Measurements from ENCODE around the gene COQ6.
"Not testable (repeated sequence)": the region's sequence is repeated elsewhere in the genome, so short reads cannot be mapped to it uniquely, and the experiment has no call there.

The COQ6 gene

GRCh38 chr14:73949752-73950734, at the start of gene COQ6, which contains the start of gene FAM161B:
Gene COQ6 (plus strand): TSS chr14:73950302. CDS start chr14:73950333, 31 bp downstream.
Gene FAM161B (minus strand): TSS chr14:73950094. CDS start chr14:73950026, 68 bp downstream.
- peak; percentile 96 for DNase-seq (ENCODE audit: low spot score)

- no peak for DNase-seq (ENCODE audit: low spot score)
Observed at GRCh38 chr14:73903028-73903427, 47.1 kb upstream of the COQ6 start.

GRCh38 chr14:73909681-73910080, 40.4 kb upstream of the COQ6 start:
- DNase-seq (ENCODE audit: low spot score): no peak

GRCh38 chr14:73913256-73913655, 36.8 kb upstream of the COQ6 start:
- DNase-seq (ENCODE audit: low spot score): no peak

GRCh38 chr14:73916324-73916723, 33.8 kb upstream of the COQ6 start:
- no peak for DNase-seq (ENCODE audit: low spot score)

- DNase-seq (ENCODE audit: low spot score): not testable (repeated sequence)
Observed at GRCh38 chr14:73919457-73919856, 30.6 kb upstream of the COQ6 start.

- no peak for DNase-seq (ENCODE audit: low spot score)
Observed at GRCh38 chr14:73924337-73924736, 25.8 kb upstream of the COQ6 start.

- DNase-seq (ENCODE audit: low spot score): no peak
Observed at GRCh38 chr14:73935666-73936065, 14.4 kb upstream of the COQ6 start.

GRCh38 chr14:73936548-73936947, 13.6 kb upstream of the COQ6 start:
- DNase-seq (ENCODE audit: low spot score): no peak

GRCh38 chr14:73937012-73937411, 13.1 kb upstream of the COQ6 start:
- DNase-seq (ENCODE audit: low spot score): no peak

- DNase-seq (ENCODE audit: low spot score): no peak
Observed at GRCh38 chr14:73942180-73942579, 7.9 kb upstream of the COQ6 start.

GRCh38 chr14:73943083-73943482, 7.0 kb upstream of the COQ6 start:
- no peak for DNase-seq (ENCODE audit: low spot score)

GRCh38 chr14:73944432-73945158, 5.5 kb upstream of the COQ6 start:
- DNase-seq (ENCODE audit: low spot score): no peak

GRCh38 chr14:73945159-73945670, 4.9 kb upstream of the COQ6 start:
- no peak for DNase-seq (ENCODE audit: low spot score)

- DNase-seq (ENCODE audit: low spot score): no peak
Observed at GRCh38 chr14:73953731-73954130, 3.6 kb downstream of the COQ6 start.

GRCh38 chr14:73955674-73956073, 5.6 kb downstream of the COQ6 start:
- no peak for DNase-seq (ENCODE audit: low spot score)

GRCh38 chr14:73958591-73958990, 8.5 kb downstream of the COQ6 start:
- no peak for DNase-seq (ENCODE audit: low spot score)

- no peak for DNase-seq (ENCODE audit: low spot score)
Observed at GRCh38 chr14:73961192-73961591, 11.1 kb downstream of the COQ6 start.

GRCh38 chr14:73965216-73965615, 15.1 kb downstream of the COQ6 start:
- no peak for DNase-seq (ENCODE audit: low spot score)

GRCh38 chr14:73968885-73969284, 18.8 kb downstream of the COQ6 start:
- no peak for DNase-seq (ENCODE audit: low spot score)

GRCh38 chr14:73973497-73973896, 23.4 kb downstream of the COQ6 start:
- DNase-seq (ENCODE audit: low spot score): no peak

GRCh38 chr14:73976125-73976524, 26.0 kb downstream of the COQ6 start:
- no peak for DNase-seq (ENCODE audit: low spot score)

GRCh38 chr14:73977896-73978295, 27.8 kb downstream of the COQ6 start:
- no peak for DNase-seq (ENCODE audit: low spot score)
